Adrenal gland (tissue), 12 donors: ENCODE measurements around the gene HMGA1. TPM values are rescaled to one million over a fixed set of nuclear protein-coding genes. Genes with fewer than 3 reads are reported as not detected.

Experiments
- DNase-seq, 7 donors: peaks; one replicate each; pipeline ENCODE4 v3.0.0-alpha.2; 2019 to 2020
- H3K27ac ChIP-seq, 5 donors: fragments of 200-600 bp; sonication (generic) in 4 of 5; 1 replicate in 3 of 5; 2 replicates in 2 of 5; pipeline versions ENCODE4 v1.5.1 to v1.8.0; 2016 to 2020; ENCODE audit warnings: mild to moderate bottlenecking in 1 of 5
- H3K27me3 ChIP-seq: fragments of 200-600 bp; 2 replicates; pipeline ENCODE4 v1.8.0; 2021
- H3K36me3 ChIP-seq, 2 donors: fragments of 200-600 bp; replicated peaks in 1 of 2; 1 replicate in 1 of 2; 2 replicates in 1 of 2; pipeline versions ENCODE4 v1.5.1 to v1.8.0; 2018 to 2022
- H3K4me1 ChIP-seq, 2 donors: fragments of 200-600 bp; replicated peaks in 1 of 2; 1 replicate in 1 of 2; 2 replicates in 1 of 2; pipeline versions ENCODE4 v1.5.1 to v1.8.0; 2018 to 2021
- H3K4me3 ChIP-seq, 4 donors: fragments of 200-600 bp; sonication (generic) in 3 of 4; one replicate each; pipeline ENCODE4 v1.5.1; 2016 to 2018
- H3K9me3 ChIP-seq, 3 donors: fragments of 200-600 bp; sonication (generic) in 1 of 3; replicated peaks in 1 of 3; 1 replicate in 2 of 3; 2 replicates in 1 of 3; pipeline versions ENCODE4 v1.5.1 to v1.8.0; 2016 to 2021
- CTCF ChIP-seq, 6 experiments: fragments of 450-650 bp in 4 of 6; fragments of 200-600 bp in 2 of 6; sonication (generic) in 1 of 6; IDR thresholded peaks; 1 replicate in 5 of 6; 2 replicates in 1 of 6; pipeline versions ENCODE4 v1.5.1 to v1.8.0; 2016 to 2021; ENCODE audit warnings: antibody characterized with exemption in 6 of 6, mild to moderate bottlenecking in 2 of 6, moderate library complexity in 1 of 6
- POLR2A ChIP-seq, 2 donors: fragments of 450-650 bp; IDR thresholded peaks; one replicate each; pipeline ENCODE4 v1.6.1; 2017; ENCODE audit warnings: antibody characterized with exemption in 2 of 2, mild to moderate bottlenecking in 2 of 2, moderate library complexity in 1 of 2
- WGBS, 4 donors: extraction: QIAGEN DNeasy Blood & Tissue Kit in 2 of 4; methylation state at CpG; one replicate each; pipeline versions ENCODE4 v1.1.5 to v1.1.7; 2013 to 2017; 5-methylcytosine and 5-hydroxymethylcytosine counted together
- intact Hi-C, 2 donors: fragments of 100-400 bp; cut with DNase I; formaldehyde crosslinking; loops; one replicate each; pipeline versions ENCODE4 v1.14.1 to v1.15.0; 2022 to 2023
- polyA plus RNA-seq, 3 donors: library from polyadenylated mRNA; stranded (reverse); fragments of 200-250 nt in 2 of 3; fragments of 350-450 nt in 1 of 3; fragmentation: Illumina TruSeq in 1 of 3; extraction: RNeasy Lipid Tissue Mini Kit (QIAGEN cat#74804) in 1 of 3; gene quantifications; one replicate each; pipeline ENCODE4 v1.2.3, GENCODE V29; 2013 to 2014
- total RNA-seq, 9 donors: library from RNA; depleted of rRNA in 4 of 9; stranded (reverse); fragments of >200 nt in 4 of 9; fragments of 120-200 nt in 1 of 9; fragmentation: NEBNext Ultra II Directional in 1 of 9; extraction: Animal tissue kit (Norgen Biotek cat#: 25700) in 1 of 9; gene quantifications; one replicate each; pipeline versions ENCODE4 v1.1.0 to v1.2.4, GENCODE V29; 2013 to 2023
- donor health status: healthy with polysubstance abuse.
- donor health status: Bipolar disorder and iron deficiency.
- donor health status: DM: yes; HTN: yes; CAD: no.
- donor health status: DM: no; HTN: no; CAD: no.
- donor health status: DM: no; HTN: no; CAD: no.
- donor health status: DM: yes; HTN: yes; CAD: no.

HMGA1 gene
- total and polyA plus RNA-seq, 12 donors: 3.6 to 27.0 (median 11.8) TPM

DNA sequence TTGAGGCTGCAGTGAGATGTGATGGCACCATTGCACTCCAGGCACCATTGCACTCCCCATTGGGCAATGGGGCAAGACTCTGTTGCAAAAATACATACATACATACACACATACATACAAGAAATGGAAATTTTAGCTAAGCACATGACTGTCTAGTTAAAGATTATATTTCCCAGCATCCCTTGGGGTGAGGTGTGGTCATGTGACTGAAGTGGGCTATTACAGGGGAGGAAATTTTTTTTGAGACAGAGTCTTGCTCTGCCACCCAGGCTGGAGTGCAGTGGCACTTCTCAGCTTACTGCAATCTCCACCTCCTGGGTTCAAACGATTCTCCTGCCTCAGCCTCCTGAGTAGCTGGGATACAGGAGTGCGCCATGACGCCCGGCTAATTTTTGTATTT is 32.0 kb upstream of the HMGA1 start:
- H3K36me3 ChIP-seq: no peaks in the 10 kb centered on the region
- WGBS, 4 donors: 85 to 97% (median 91%) methylated on average over 4 of the region's 4 CpGs

GRCh38 chr6:34205466-34205865 is 31.2 kb upstream of the HMGA1 start:
- intact Hi-C loops: no loop called here
- no peak overlapping the region for H3K4me3 ChIP-seq
- H3K4me1 ChIP-seq: no peaks in the 10 kb centered on the region
- H3K27me3 ChIP-seq: no peaks in the 10 kb centered on the region
- H3K27ac ChIP-seq: no peak overlapping the region
- no peaks in the 10 kb centered on the region for H3K9me3 ChIP-seq
- TF ChIP-seq CTCF (IDR thresholded peaks at IDR 0.05): no peak
- no peak for DNase-seq
- 68 to 94% (median 78%) methylated on average over 3 of the region's 3 CpGs for WGBS, 4 donors
- no peaks in the 10 kb centered on the region for H3K36me3 ChIP-seq

More for the DNA sequence above, 32.0 kb upstream of the HMGA1 start:
- no peak for DNase-seq
- H3K4me3 ChIP-seq: no peak overlapping the region
- no peaks in the 10 kb centered on the region for H3K4me1 ChIP-seq
- H3K9me3 ChIP-seq: no peaks in the 10 kb centered on the region
- TF ChIP-seq POLR2A (IDR thresholded peaks at IDR 0.05): no peak
- TF ChIP-seq CTCF (IDR thresholded peaks at IDR 0.05): no peak
- intact Hi-C loops: no loop called here
- H3K27me3 ChIP-seq: no peaks in the 10 kb centered on the region
- H3K27ac ChIP-seq: no peak overlapping the region

DNA sequence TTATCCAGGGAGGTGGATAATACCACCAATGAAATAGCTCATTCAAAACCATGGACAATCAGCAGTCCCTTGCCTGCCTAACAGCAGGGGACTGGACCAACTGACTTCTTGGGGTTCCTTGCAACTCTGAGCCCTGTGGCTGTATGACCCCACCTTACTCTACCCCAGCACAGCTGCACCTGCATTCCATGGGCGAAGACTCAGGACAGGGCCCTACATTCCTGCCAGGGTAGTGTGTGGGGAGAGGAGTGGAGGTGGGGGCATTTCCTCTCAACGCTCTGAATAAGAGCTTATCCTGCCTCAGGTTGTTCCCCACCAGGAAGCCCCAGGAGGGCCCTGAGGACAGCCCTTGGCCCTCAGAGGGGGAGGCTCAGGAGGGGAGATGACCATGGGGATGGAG is 30.8 kb upstream of the HMGA1 start:
- no peaks in the 10 kb centered on the region for H3K27me3 ChIP-seq
- no peak for DNase-seq
- no peak for TF ChIP-seq CTCF (IDR thresholded peaks at IDR 0.05)
- no peak for TF ChIP-seq POLR2A (IDR thresholded peaks at IDR 0.05)
- H3K27ac ChIP-seq: no peak overlapping the region
- intact Hi-C loops: no loop called here
- no peaks in the 10 kb centered on the region for H3K9me3 ChIP-seq
- no peak overlapping the region for H3K4me3 ChIP-seq
- 73 to 94% (median 83%) methylated on average over 2 of the region's 2 CpGs for WGBS, 4 donors
- no peaks in the 10 kb centered on the region for H3K36me3 ChIP-seq
- no peaks in the 10 kb centered on the region for H3K4me1 ChIP-seq

GRCh38 chr6:34206726-34207125 is 29.9 kb upstream of the HMGA1 start:
- H3K27ac ChIP-seq: no peak overlapping the region
- TF ChIP-seq CTCF (IDR thresholded peaks at IDR 0.05) (no peak), POLR2A (IDR thresholded peaks at IDR 0.05) (no peak)
- intact Hi-C loops: no loop called here

More at GRCh38 chr6:34206726-34207125, 29.9 kb upstream of the HMGA1 start:
- 70 to 82% (median 74%) methylated on average over 7 of the region's 7 CpGs for WGBS, 4 donors
- H3K4me3 ChIP-seq: no peak overlapping the region
- no peaks in the 10 kb centered on the region for H3K4me1 ChIP-seq
- H3K27me3 ChIP-seq: no peaks in the 10 kb centered on the region
- no peaks in the 10 kb centered on the region for H3K36me3 ChIP-seq
- no peak for DNase-seq
- H3K9me3 ChIP-seq: no peaks in the 10 kb centered on the region
